HG03175 (cell line): ENCODE data around the gene DIRAS2.

Source experiments
- ATAC-seq: cut with Tn5 transposase; IDR thresholded peaks from one replicate; pipeline ENCODE4 v1.9.1; 2021; ENCODE audit warnings: mild to moderate bottlenecking, moderate library complexity; ENCODE audit not compliant: unreplicated experiment

DIRAS2 gene

GRCh38 chr9:90613502-90613901 lies 29.1 kb downstream of the DIRAS2 start:
- no peak for ATAC-seq

GRCh38 chr9:90612957-90613356 lies 29.7 kb downstream of the DIRAS2 start:
- no peak for ATAC-seq

- no peak for ATAC-seq
Observed at GRCh38 chr9:90611568-90611967, 31.1 kb downstream of the DIRAS2 start.

GRCh38 chr9:90611121-90611520 lies 31.5 kb downstream of the DIRAS2 start:
- no peak for ATAC-seq

GRCh38 chr9:90607701-90608516 lies 34.7 kb downstream of the DIRAS2 start:
- ATAC-seq: no peak

- ATAC-seq: no peak
Observed at GRCh38 chr9:90600029-90600428, 42.6 kb downstream of the DIRAS2 start.

GRCh38 chr9:90598191-90598590 lies 44.4 kb downstream of the DIRAS2 start:
- ATAC-seq: no peak

- no peak for ATAC-seq
Observed at GRCh38 chr9:90593646-90594045, 49.0 kb downstream of the DIRAS2 start.

GRCh38 chr9:90580576-90580975 lies 62.0 kb downstream of the DIRAS2 start:
- ATAC-seq: no peak

GRCh38 chr9:90579181-90579580 lies 63.4 kb downstream of the DIRAS2 start:
- no peak for ATAC-seq

GRCh38 chr9:90578126-90578815 lies 64.4 kb downstream of the DIRAS2 start:
- ATAC-seq: no peak

- ATAC-seq: no peak
Observed at GRCh38 chr9:90569511-90569910, 73.1 kb downstream of the DIRAS2 start.

GRCh38 chr9:90568667-90569066 lies 74.0 kb downstream of the DIRAS2 start:
- no peak for ATAC-seq

- ATAC-seq: no peak
Observed at GRCh38 chr9:90562229-90562628, 80.4 kb downstream of the DIRAS2 start.
